HL-60 (cell line): ENCODE measurements around the gene ARPC1A.
"Not testable (repeated sequence)": the region's sequence is repeated elsewhere in the genome, so short reads cannot be mapped to it uniquely, and the experiment has no call there.

Source experiments
- DNase-seq, 2 experiments: peaks; one replicate each; pipeline ENCODE4 v3.0.0-alpha.2; 2010 to 2020; ENCODE audit warnings: low read depth in 1 of 2, low spot score in 1 of 2
- H3K27ac ChIP-seq: fragments of 250-450 bp; sonication (Bioruptor Pico); replicated peaks from 2 replicates; pipeline ENCODE4 v1.5.1; 2020; ENCODE audit warnings: mild to moderate bottlenecking, moderate library complexity
- H3K27me3 ChIP-seq: fragments of 250-450 bp; sonication (Bioruptor Pico); 2 replicates; pipeline ENCODE4 v1.5.1; 2021; ENCODE audit warnings: mild to moderate bottlenecking, moderate library complexity; ENCODE audit not compliant: insufficient read depth, poor library complexity, severe bottlenecking
- H3K4me3 ChIP-seq: replicated peaks from 2 replicates; pipeline ENCODE4 v1.5.1; 2011; ENCODE audit warnings: mild to moderate bottlenecking, control low read depth, low read length; ENCODE audit not compliant: insufficient read depth
- GABPA ChIP-seq: IDR thresholded peaks from 2 replicates; pipeline ENCODE4 v1.6.1; 2012; ENCODE audit warnings: low read depth
- POLR2AphosphoS5 ChIP-seq: IDR thresholded peaks from 2 replicates; pipeline ENCODE4 v1.6.1; 2012; ENCODE audit warnings: low read depth
- SPI1 ChIP-seq: IDR thresholded peaks from 2 replicates; pipeline ENCODE4 v1.6.1; 2012; ENCODE audit warnings: low read depth, mild to moderate bottlenecking, borderline replicate concordance
- TF ChIP-seq, protein P1 (sequence below): IDR thresholded peaks from 2 replicates; pipeline ENCODE4 v1.6.1; 2012; ENCODE audit warnings: low read depth; ENCODE audit not compliant: insufficient replicate concordance
- TF ChIP-seq, protein P2 (sequence below): IDR thresholded peaks from one replicate; pipeline ENCODE4 v1.5.1; 2011; ENCODE audit warnings: low read length, control low read depth, inconsistent platforms; ENCODE audit not compliant: insufficient read depth

The ARPC1A gene

DNA sequence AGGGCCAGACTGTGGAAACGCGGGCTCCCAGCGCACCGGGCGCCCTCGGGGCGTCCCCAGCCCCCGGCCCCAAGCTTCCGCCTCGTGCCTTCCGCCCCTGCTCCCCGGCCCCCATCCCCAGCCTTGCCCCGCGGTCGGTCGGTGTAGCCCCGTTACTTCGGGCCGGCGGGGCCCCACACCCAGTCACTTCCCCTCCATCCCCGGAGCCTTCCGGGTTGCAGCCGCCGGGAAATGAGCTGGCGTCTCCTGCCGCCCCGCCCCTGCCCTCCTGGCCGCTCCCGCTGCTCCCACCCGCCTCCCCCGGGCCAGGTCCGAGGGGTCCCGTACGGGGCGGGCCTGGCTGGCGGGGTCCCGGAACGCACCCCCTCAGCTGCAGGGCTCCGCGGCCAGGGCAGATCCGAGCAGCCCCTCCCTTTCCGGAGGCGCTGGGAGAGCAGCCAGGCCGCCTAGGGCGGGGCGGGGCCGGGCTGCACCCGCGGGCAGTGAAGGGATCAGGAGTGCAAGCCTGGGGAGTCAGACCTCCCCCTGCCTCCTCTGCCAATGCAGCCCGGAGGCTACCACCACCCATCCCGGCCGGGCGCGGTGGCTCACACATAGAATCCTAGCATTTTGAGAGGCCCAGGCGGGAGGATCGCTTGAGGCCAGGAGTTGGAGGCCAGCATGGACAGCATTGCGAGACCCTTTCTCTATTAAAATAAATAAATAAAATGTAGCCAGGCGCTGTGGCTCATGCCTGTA lies 49.5 kb downstream of the ARPC1A start:
- Histone ChIP-seq H3K27me3 (no peaks in the 10 kb centered on the region), H3K4me3 (peak overlapping the region; percentile 83), H3K27ac (peak overlapping the region; percentile 82)
- DNase-seq, result peak in 1 of 2 experiments; percentile 73
- TF ChIP-seq SPI1 (peak; percentile 74), GABPA (no peak)

DNA sequence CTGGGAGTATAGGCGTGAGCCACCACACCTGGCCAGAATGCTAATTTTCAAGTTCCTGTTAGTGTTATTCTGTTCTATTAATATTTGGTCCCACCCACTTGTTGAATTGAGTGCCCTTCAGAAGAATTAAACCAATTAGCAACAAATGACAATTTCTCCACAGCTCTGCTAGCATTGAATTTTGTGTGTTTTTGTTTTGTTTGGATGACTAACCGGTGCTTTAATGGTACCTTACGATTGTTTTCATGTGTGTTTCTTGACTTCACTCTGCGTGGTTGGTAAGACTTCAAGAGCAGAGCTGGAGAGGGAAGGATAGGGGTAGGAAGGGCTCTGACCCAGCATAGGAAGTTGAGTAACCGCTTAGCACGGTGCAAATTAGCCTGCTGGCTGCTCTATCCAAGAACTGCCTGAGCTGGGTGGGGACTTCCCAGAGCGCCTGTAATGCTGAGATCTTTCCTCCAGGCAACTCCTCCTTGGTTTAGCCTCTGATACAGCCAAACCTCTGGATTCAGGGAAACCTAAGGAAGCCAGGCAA lies 53.4 kb downstream of the ARPC1A start:
- TF ChIP-seq, protein P1, sequence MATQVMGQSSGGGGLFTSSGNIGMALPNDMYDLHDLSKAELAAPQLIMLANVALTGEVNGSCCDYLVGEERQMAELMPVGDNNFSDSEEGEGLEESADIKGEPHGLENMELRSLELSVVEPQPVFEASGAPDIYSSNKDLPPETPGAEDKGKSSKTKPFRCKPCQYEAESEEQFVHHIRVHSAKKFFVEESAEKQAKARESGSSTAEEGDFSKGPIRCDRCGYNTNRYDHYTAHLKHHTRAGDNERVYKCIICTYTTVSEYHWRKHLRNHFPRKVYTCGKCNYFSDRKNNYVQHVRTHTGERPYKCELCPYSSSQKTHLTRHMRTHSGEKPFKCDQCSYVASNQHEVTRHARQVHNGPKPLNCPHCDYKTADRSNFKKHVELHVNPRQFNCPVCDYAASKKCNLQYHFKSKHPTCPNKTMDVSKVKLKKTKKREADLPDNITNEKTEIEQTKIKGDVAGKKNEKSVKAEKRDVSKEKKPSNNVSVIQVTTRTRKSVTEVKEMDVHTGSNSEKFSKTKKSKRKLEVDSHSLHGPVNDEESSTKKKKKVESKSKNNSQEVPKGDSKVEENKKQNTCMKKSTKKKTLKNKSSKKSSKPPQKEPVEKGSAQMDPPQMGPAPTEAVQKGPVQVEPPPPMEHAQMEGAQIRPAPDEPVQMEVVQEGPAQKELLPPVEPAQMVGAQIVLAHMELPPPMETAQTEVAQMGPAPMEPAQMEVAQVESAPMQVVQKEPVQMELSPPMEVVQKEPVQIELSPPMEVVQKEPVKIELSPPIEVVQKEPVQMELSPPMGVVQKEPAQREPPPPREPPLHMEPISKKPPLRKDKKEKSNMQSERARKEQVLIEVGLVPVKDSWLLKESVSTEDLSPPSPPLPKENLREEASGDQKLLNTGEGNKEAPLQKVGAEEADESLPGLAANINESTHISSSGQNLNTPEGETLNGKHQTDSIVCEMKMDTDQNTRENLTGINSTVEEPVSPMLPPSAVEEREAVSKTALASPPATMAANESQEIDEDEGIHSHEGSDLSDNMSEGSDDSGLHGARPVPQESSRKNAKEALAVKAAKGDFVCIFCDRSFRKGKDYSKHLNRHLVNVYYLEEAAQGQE, result no peak
- TF ChIP-seq SPI1 (peak; percentile 14; the same call in 1 of the 2 replicates), POLR2AphosphoS5 (peak; percentile 45)
- no peaks in the 10 kb centered on the region for H3K27me3 ChIP-seq
- peak; percentile 90 to 92 for DNase-seq
- H3K27ac ChIP-seq, result peak overlapping the region; percentile 86
- H3K4me3 ChIP-seq, result peak overlapping the region; percentile 40

DNA sequence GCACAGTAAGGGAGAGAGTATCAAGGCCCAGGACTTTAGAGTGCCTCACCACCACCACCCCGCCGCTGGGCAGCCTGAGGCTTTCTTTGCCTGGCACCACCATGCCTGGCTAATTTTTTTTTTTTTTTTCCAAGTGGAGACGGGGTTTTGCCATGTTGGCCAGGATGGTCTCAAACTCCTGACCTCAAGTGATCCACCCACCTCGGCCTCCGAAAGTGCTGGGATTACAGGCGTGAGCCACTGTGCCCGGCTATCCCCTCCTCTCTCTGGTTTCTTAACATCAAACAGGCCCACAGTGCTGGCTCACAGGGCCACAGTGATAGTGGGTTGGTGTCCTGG lies 54.0 kb downstream of the ARPC1A start:
- peak overlapping the region; percentile 40 for H3K4me3 ChIP-seq
- not testable (repeated sequence) for H3K27me3 ChIP-seq, DNase-seq
- peak overlapping the region; percentile 86 for H3K27ac ChIP-seq

DNA sequence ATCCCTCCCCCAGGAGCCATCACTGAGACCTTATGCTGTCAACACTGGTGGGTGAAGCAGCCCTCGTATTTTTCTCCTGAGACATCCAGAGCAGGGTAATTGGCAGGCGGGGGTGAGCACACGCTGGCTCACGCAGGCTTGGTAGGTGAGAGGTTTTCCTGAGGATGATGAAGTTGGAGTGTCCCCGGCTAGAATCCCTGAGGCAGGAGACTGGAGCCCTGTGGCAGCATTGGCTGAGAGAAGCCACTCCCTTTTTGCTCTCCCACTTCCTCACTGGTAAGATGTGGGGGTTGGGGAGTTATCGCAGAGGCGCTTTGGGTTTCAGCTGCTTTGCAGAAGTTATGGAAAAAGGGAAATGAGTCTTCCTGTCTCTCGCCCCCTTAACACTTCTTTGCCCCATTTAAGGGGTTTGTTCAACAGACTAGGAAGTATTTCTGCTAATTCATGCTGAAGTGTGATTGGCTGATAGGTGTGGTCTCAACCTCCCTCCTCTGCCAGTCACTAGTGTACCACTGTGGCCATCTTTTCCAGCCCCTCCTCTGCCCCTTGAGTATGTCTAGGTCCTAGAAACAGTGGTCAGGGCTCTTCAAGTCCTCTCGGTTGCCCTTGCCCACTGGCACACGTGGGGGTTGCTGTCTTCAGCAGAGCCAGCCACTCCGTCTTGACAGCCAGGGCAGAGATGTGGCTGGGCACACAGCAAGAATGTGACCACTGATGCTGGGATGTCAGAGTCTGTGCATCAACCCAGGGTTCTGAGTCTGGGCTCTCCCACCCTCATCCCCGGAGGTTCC lies 54.5 kb downstream of the ARPC1A start:
- DNase-seq, result peak; percentile 90 to 96
- Histone ChIP-seq H3K27me3 (no peaks in the 10 kb centered on the region), H3K27ac (peak overlapping the region; percentile 86), H3K4me3 (peak overlapping the region; percentile 40)
- TF ChIP-seq SPI1 (peak; percentile 99), POLR2AphosphoS5 (peak; percentile 63), GABPA (no peak)
- TF ChIP-seq, protein P1, result no peak
- TF ChIP-seq, protein P2, sequence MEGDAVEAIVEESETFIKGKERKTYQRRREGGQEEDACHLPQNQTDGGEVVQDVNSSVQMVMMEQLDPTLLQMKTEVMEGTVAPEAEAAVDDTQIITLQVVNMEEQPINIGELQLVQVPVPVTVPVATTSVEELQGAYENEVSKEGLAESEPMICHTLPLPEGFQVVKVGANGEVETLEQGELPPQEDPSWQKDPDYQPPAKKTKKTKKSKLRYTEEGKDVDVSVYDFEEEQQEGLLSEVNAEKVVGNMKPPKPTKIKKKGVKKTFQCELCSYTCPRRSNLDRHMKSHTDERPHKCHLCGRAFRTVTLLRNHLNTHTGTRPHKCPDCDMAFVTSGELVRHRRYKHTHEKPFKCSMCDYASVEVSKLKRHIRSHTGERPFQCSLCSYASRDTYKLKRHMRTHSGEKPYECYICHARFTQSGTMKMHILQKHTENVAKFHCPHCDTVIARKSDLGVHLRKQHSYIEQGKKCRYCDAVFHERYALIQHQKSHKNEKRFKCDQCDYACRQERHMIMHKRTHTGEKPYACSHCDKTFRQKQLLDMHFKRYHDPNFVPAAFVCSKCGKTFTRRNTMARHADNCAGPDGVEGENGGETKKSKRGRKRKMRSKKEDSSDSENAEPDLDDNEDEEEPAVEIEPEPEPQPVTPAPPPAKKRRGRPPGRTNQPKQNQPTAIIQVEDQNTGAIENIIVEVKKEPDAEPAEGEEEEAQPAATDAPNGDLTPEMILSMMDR, result no peak
